Measurements from ENCODE around the gene AGPS. TPM values are rescaled to one million over a fixed set of nuclear protein-coding genes. Genes with fewer than 3 reads are reported as not detected.

AGPS gene
- total RNA-seq, 4 donors from 2014 or later: 21.4 to 50.9 (median 34.3) TPM

GRCh38 chr2:177585234-177585863 is 192.8 kb downstream of the AGPS start:
- Histone ChIP-seq H3K4me3 (no peak overlapping the region), H3K4me1 (peaks cover 0 to 11% (median 0%) of the 10 kb centered on the region in 3 donors), H3K9me3 (no peaks in the 10 kb centered on the region), H3K36me3 (no peaks in the 10 kb centered on the region), H3K27me3 (no peaks in the 10 kb centered on the region), H3K27ac (no peak overlapping the region)
- TF ChIP-seq POLR2AphosphoS5 (IDR thresholded peaks at IDR 0.05) (no peak), POLR2A (IDR thresholded peaks at IDR 0.05) (no peak), CTCF (IDR thresholded peaks at IDR 0.05) (no peak), EP300 (IDR thresholded peaks at IDR 0.05) (no peak)
- whole genome bisulfite sequencing, 2 donors (ENCODE audit: low coverage in 1 of 2): 74 to 100% methylated on average over 2 to 3 of the region's 5 CpGs
- no peak for ATAC-seq

- Histone ChIP-seq H3K27me3 (no peaks in the 10 kb centered on the region), H3K36me3 (no peaks in the 10 kb centered on the region), H3K27ac (no peak overlapping the region), H3K4me3 (no peak overlapping the region), H3K9me3 (no peaks in the 10 kb centered on the region), H3K4me1 (peaks cover 0 to 11% (median 0%) of the 10 kb centered on the region in 3 donors)
- no peak for ATAC-seq
- TF ChIP-seq POLR2A (IDR thresholded peaks at IDR 0.05) (no peak), EP300 (IDR thresholded peaks at IDR 0.05) (no peak), CTCF (IDR thresholded peaks at IDR 0.05) (no peak), POLR2AphosphoS5 (IDR thresholded peaks at IDR 0.05) (no peak)
- 74 to 82% methylated on average over 1 of the region's 1 CpG for WGBS, 2 donors (ENCODE audit: low coverage in 1 of 2)
Observed at GRCh38 chr2:177586154-177586553, 193.6 kb downstream of the AGPS start.

- Histone ChIP-seq H3K4me3 (no peak overlapping the region), H3K36me3 (no peaks in the 10 kb centered on the region), H3K27me3 (no peaks in the 10 kb centered on the region), H3K4me1 (peaks cover 0 to 11% (median 0%) of the 10 kb centered on the region in 3 donors), H3K27ac (no peak overlapping the region), H3K9me3 (no peaks in the 10 kb centered on the region)
- ATAC-seq: no peak
- WGBS, 2 donors (ENCODE audit: low coverage in 1 of 2): 78 to 86% methylated on average over 1 of the region's 1 CpG
- TF ChIP-seq POLR2AphosphoS5 (IDR thresholded peaks at IDR 0.05) (no peak), POLR2A (IDR thresholded peaks at IDR 0.05) (no peak), EP300 (IDR thresholded peaks at IDR 0.05) (no peak), CTCF (IDR thresholded peaks at IDR 0.05) (no peak)
Observed at GRCh38 chr2:177587371-177587770, 194.8 kb downstream of the AGPS start.

GRCh38 chr2:177588671-177589070 is 196.1 kb downstream of the AGPS start:
- no peak for ATAC-seq
- TF ChIP-seq POLR2A (IDR thresholded peaks at IDR 0.05) (no peak), EP300 (IDR thresholded peaks at IDR 0.05) (no peak), POLR2AphosphoS5 (IDR thresholded peaks at IDR 0.05) (no peak), CTCF (IDR thresholded peaks at IDR 0.05) (no peak)
- H3K4me1 ChIP-seq: peaks cover 0 to 11% (median 0%) of the 10 kb centered on the region in 3 donors
- H3K36me3 ChIP-seq: no peaks in the 10 kb centered on the region
- no peaks in the 10 kb centered on the region for H3K27me3 ChIP-seq
- H3K9me3 ChIP-seq: no peaks in the 10 kb centered on the region
- no peak overlapping the region for H3K4me3 ChIP-seq
- WGBS, 2 donors (ENCODE audit: low coverage in 1 of 2): 51 to 65% methylated on average over 3 of the region's 3 CpGs
- H3K27ac ChIP-seq: no peak overlapping the region

- Histone ChIP-seq H3K4me3 (no peak overlapping the region), H3K27me3 (no peaks in the 10 kb centered on the region), H3K9me3 (no peaks in the 10 kb centered on the region), H3K36me3 (no peaks in the 10 kb centered on the region), H3K27ac (no peak overlapping the region), H3K4me1 (peaks cover 0 to 11% (median 0%) of the 10 kb centered on the region in 3 donors)
- ATAC-seq: no peak
- no CpG with 5 or more reads among the region's 1 CpG for WGBS, 2 donors (ENCODE audit: low coverage in 1 of 2)
- TF ChIP-seq CTCF (IDR thresholded peaks at IDR 0.05): no peak
- no peak for TF ChIP-seq EP300 (IDR thresholded peaks at IDR 0.05)
- TF ChIP-seq POLR2AphosphoS5 (IDR thresholded peaks at IDR 0.05): no peak
- TF ChIP-seq POLR2A (IDR thresholded peaks at IDR 0.05): no peak
Observed at GRCh38 chr2:177589186-177589585, 196.6 kb downstream of the AGPS start.

Data from gastroesophageal sphincter (tissue), 4 donors.